Activated gamma-delta T cell (primary cell): Measurements from ENCODE around the gene NCR3LG1.
"Not testable (repeated sequence)": the region's sequence is repeated elsewhere in the genome, so short reads cannot be mapped to it uniquely, and the experiment has no call there.

Experiments
- DNase-seq: peaks from one replicate; lab custom pipeline; 2025; lab: John Stamatoyannopoulos, UW

The NCR3LG1 gene

DNA sequence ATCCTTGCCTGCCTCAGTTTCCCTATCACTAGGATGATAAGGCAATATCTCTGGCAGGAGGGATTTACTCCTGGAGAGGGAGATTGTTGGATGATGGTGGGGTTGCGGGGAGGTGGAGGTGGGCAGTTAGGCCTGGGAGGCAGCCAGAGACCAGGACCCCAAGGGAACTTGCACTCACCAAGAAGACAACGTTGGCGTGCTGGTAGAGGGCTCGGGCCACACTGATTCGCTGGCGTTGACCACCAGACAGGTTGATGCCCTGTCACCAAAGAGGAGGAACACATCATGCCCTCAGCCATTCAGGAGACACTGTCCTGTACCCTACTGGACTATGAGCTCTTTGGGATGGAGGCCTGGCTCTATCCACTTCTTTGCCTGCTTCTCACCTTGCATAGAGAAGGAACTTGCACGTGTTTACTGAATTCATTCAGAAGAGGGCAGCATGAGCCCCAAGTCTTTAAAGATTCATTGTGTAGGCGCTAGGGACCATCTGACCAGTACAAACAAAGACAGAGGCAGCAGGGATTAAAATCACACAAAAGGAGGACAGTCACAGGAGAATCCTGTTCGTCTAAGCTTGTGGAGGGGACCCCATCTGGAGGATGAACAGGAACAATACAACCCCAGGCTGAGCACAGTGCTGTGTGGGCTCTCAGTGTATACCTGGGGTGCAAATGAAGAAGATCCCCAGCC is 61.0 kb downstream of the NCR3LG1 start:
- no peak for DNase-seq

DNA sequence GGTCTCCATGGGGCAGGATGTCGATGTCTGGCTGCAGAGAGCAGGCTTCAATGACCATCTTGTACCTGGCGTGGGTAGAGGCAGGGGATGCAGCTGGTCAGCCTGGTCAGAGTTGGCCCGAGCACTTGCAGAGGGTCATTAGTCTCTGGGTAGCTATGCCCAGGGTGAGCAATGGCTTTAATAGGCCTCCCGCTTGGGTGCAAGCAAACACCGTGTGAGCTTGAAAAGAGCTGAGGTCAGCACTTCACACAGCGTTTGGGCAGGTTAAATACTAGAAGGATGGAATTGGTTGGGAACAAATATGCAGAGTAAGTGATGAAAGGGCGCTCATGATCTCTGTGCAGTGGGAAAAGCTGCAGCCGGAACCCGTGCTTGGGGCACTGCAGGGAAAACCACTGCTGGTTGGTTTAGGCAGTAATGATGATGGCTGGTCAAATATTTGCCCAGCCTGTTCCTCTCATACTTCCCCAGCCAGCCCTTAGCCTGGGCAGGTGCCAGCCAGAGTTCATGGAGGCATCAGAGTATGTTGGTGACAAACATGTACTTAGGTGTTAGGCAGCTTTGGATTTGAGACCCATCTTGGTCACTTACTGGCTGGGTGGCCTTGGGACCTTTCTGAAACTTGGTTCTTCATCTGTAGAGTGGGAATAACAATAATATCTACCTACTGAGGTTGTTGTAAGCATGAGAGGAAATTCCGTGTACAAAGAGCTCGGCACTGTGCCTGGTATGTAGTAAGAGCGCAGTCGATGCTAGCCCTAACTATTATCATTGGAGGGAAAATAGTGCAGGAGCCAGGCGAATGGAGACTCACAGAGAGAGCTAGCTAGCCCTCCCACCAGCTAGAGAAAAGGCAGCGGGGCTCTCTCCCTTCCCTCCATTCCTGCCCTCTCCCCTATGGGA is 62.1 kb downstream of the NCR3LG1 start:
- no peak for DNase-seq

DNA sequence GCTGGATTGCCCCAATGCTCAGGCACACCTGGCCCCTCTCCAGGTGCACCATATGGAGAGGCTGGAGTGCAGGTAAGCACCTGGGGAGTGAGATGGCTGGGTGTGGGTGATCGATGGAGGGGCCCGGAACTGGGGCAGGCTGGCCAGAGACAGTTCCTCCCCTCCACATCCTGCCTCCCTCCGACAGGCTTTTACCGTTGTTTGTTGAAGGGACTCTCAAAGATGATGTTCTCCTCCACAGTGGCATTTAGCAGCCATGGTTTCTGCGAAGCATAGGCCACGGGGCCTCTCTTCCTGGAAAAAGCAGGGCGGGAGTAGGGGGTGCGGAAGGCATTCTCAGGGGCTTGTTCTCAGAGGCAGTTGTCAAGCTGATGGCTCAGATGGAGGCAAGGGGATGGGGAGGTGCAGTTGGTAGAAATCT is 62.7 kb downstream of the NCR3LG1 start:
- no peak for DNase-seq

DNA sequence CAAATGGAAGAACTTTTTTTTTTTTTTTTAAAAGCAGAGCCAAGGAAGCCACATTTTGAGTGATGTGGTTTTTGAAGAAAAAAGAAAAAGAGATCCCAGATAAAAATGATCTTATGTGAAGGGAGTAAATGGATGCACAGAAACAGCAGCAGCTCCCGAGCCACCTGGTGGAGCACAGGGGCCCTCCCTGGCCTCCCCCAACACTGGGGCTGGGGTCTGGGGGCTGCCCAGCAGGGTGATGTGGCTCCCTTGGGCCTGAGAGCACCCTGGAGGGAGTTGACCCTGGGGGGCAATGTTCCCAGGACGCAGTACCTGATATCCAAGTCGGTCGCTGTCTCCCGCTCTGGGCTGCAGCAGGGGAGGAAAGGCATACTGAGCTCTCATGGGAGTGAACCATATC is 63.4 kb downstream of the NCR3LG1 start:
- DNase-seq: no peak

DNA sequence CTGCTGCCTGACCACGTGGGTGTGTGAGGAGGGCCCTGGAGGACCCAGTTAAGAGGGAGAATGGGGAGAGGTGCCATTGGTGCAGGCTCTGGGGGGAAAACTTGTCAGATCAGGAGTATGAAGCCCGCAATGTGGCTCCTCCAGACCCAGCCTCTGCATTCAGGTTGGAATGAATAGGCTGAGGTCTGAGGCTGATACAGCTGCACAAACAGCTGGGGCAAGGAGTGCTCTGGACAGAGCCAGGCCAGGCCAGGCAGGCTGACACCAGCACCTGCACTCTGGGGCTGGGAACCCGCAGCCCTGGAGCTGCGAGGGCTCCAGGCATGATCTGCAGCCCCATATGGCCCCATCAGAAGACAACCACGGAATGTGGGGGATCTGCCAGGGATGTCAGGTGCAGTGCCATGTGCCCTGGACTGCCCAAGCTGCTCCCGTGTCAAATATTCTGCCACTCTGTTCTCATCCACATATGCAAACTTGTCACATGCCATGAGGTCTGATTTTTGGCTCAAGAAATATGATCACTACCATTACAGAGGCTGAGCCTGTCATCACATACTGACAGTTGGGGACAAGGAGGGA is 64.0 kb downstream of the NCR3LG1 start:
- no peak for DNase-seq

DNA sequence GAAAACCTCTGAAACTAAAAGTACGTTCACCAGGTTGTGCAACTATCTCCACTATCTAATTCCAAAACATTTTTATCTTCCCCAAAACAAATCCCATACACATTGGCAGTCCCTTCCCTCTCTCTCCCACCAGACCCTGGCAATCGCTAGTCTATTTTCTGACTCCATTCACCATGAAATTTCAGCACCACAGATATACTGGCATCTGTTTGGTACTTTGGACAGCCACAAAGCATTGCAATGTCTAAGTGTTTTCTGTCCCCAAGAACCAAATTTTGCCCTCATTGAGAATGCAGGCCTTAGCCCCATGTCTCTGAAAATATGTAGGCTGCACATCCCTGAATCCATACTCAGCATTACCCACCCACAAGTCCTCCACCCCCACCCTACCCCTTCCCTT is 64.9 kb downstream of the NCR3LG1 start:
- DNase-seq: no peak

DNA sequence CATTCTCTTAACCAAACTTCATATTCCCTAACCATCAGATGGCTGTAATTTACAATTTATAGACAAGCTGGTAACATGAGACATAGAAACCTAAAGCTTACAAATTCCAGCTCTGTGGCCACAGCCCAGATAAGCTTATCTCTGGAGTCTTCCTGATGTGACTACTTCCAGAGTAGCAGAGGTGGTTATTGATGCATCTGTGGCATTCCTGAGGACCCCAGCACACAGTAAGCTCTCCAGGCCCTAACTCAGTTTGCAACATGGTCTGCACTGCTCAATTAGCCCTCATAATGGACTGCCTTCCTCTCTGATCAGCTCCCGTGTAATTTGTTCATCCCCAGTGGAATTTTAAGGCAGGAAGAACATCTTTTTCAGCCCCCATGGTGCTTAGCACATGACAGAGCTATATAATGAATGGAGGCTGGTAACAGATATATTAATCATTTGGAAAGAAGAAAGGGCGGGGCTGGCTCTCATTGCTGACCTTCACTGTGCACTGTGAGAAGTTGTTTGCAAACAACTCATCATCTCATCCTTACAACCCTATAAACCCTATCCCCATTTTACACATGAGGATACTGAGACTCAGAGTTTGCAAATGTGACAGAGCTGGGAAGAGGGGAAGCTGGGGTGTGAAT is 67.0 kb downstream of the NCR3LG1 start:
- no peak for DNase-seq

DNA sequence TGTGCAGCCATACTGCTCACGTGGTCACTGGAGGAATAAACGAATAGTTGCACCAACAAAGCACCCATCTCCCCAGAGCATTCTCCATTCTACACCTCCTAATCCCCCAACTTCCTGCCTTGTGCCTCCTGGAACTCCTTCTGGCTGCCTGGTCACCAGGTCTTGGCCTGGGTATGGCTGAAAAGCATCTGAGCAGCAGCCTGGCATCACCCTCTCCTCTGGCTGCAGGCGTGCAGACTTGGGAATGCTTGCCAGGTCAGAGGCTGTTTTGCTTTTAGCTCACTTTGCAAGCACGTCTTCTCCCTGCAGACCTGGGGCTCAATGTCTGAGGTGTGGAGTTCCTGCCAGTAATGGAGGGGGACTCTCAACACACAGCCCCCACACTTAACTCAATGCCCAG is 70.2 kb downstream of the NCR3LG1 start:
- DNase-seq: no peak

DNA sequence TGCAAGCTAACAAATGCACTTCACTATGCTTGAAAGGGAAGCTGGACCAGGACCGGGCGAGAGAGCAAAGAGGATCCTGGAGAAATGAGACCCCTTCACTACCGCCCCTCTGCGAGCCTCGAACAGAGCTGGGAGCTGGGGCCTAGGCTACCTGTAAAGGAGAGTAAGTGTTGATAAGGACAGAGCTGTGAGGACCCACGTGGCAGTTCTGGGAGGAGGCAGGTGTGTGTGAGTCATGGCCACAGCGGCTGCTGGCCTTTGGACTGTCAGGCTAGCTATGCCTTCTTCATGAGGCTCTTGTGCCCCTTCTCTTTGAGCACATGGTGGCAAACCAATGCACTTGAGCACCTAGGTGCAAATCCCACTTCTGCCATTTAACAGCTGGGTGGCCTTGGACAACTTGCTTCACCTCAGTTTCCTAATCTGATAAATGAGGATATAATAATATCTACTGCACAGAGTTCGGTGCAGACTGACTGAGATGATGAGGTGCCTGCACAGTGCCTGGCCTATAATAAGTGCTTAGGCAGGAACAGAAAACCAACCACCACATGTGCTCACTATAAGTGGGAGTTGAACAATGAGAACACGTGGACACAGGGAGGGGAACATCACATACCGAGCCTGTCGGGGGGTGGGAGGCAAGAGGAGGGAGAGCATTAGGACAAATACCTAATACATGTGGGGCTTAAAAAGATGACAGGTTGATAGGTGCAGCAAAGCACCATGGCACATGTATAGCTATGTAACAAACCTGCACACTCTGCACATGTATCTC is 72.1 kb downstream of the NCR3LG1 start:
- DNase-seq: no peak

DNA sequence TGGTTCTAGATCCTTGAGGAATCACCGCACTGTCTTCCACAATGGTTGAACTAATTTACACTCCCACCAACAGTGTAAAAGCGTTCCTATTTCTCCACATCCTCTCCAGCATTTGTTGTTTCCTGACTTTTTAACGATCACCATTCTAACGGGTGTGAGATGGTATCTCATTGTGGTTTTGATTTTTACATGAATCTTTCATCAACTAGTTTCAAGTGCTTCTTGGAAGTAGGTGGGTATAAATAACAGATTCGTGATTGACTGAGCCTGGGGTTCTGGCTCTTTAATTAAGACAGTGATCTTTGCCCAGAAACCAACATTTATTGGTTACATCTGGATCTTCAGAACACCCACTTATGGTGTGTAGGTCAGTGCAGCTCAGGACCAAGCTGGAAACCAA is 74.6 kb downstream of the NCR3LG1 start:
- DNase-seq: not testable (repeated sequence)
